ENCODE results near the gene ITGB2.

DNA sequence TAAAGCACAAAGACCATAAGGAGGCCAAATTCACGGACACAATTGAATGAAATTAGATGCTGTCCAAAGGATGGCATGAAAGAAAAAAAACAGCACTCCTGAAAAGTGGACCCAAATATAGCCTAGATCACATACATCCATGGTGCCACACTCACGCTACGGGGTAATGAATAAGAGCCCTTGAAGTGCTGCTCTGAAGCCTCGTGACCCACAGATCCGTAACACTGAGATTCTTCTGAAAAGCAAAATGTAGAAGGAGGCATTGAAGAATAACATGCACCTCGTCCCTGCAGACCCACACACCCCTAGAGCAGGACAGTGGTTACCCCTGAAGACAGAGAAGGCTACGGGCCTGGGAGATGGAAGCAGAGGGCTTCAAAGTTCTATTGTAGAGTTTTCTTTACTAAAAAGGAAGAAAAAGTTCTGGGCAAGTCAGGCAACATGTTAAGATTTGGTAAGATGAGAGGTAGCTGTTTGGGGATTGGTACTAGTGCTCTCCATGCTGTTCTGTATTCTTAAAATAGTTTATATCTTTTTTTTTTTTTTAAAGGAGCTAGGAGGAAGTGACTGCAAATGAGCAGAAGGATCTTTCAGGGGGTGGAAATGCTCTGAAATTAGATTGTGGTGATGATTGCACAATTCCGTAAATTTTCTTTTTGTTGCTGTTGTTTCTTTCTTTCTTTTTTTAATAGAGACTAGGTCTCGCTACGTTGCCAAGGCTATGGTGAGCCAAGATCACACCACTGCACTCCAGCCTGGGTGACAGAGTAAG lies 4.1 kb upstream of the ITGB2 start:
- no peak for TF ChIP-seq EZH2 (IDR thresholded peaks at IDR 0.05; ENCODE audit: borderline replicate concordance, low read length)
- TF ChIP-seq, protein P1, sequence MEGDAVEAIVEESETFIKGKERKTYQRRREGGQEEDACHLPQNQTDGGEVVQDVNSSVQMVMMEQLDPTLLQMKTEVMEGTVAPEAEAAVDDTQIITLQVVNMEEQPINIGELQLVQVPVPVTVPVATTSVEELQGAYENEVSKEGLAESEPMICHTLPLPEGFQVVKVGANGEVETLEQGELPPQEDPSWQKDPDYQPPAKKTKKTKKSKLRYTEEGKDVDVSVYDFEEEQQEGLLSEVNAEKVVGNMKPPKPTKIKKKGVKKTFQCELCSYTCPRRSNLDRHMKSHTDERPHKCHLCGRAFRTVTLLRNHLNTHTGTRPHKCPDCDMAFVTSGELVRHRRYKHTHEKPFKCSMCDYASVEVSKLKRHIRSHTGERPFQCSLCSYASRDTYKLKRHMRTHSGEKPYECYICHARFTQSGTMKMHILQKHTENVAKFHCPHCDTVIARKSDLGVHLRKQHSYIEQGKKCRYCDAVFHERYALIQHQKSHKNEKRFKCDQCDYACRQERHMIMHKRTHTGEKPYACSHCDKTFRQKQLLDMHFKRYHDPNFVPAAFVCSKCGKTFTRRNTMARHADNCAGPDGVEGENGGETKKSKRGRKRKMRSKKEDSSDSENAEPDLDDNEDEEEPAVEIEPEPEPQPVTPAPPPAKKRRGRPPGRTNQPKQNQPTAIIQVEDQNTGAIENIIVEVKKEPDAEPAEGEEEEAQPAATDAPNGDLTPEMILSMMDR (IDR thresholded peaks at IDR 0.05; ENCODE audit: low read length): no peak

Data from OCI-LY1 (cell line).